ENCODE results near the gene MNX1.

The MNX1 gene

DNA sequence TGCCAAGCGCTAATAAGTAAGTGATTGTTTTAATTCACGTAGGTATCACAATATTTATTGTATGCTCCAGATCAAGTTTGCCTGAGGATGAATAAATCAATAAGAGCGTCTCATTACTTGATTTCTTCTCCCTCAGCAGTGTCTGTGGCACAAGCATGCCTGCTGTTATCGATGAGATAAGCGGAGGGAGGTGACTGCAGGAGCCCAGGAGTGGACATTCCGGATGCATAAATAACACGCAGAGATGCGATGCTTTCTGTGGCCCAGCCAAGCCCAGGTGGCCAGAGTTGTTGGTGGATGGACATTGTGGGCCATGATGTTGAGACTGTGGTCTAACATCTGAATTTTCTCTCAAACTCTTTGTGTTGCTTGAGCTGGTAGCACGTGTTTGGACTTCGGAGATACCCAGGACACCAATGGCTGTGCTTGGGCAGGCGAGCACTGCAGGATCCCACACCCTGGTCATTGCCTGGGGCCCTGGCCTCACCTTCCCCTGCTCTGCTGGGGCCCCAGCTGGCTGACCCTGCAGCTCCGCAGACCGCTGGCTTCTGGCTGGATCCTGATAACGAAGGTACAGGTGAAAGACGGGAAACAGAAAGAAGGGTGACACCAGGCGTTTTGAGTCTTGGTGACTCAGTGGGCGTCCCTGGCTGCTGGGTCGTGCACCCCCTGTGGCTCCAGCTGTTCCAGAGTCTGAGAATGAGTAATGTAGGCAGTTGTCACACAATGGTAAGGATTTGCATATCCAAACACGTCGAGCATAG is 31.2 kb upstream of the MNX1 start:
- Mint-ChIP-seq H3K36me3 (ENCODE audit: insufficient read depth) (no peaks in the 10 kb centered on the region), H3K27ac (no peak overlapping the region), H3K9me3 (peaks cover 0 to 4% of the 10 kb centered on the region in 2 donors)

DNA sequence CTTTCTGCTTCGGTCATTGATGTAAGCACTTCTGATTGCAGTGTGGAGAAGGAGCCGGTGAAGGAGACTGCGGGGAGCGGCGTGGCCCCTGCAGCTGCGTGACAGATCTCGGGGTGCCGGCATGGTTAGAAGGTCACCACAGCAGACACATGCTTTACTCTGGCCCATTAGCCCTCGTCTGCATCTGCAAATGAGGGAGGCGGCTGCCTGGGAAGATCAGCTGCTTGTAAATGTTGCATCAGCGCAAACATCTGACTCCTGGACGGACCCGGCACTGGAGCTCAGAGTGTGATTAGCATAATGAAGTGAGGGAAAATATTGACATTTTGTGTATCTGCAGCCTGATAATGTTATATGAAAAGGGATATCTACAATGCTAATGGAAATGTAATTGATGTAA is 30.5 kb upstream of the MNX1 start:
- no peak overlapping the region for H3K4me3 Mint-ChIP-seq
- no peak overlapping the region for H3K27ac Mint-ChIP-seq
- ATAC-seq (replicated peaks) (no peak), DNase-seq (no peak)
- H3K9me3 Mint-ChIP-seq = peaks cover 0 to 11% of the 10 kb centered on the region in 2 donors
- H3K4me1 Mint-ChIP-seq (ENCODE audit: low read depth in 2 of 2) = peaks cover 0 to 3% of the 10 kb centered on the region in 2 donors
- no peaks in the 10 kb centered on the region for H3K36me3 Mint-ChIP-seq (ENCODE audit: insufficient read depth)
- peaks cover 12 to 54% of the 10 kb centered on the region in 2 donors for H3K27me3 Mint-ChIP-seq

More for the DNA sequence above, 31.2 kb upstream of the MNX1 start:
- no peak overlapping the region for H3K4me3 Mint-ChIP-seq
- DNase-seq (no peak), ATAC-seq (replicated peaks) (no peak)
- peaks cover 0 to 3% of the 10 kb centered on the region in 2 donors for H3K4me1 Mint-ChIP-seq (ENCODE audit: low read depth in 2 of 2)
- H3K27me3 Mint-ChIP-seq = peaks cover 5 to 49% of the 10 kb centered on the region in 2 donors

GRCh38 chr7:157037635-157038034 is 27.2 kb upstream of the MNX1 start:
- ATAC-seq (replicated peaks) = no peak
- H3K4me1 Mint-ChIP-seq (ENCODE audit: low read depth in 2 of 2) = peaks cover 0 to 3% of the 10 kb centered on the region in 2 donors
- no peak overlapping the region for H3K27ac Mint-ChIP-seq
- no peak overlapping the region for H3K4me3 Mint-ChIP-seq
- H3K36me3 Mint-ChIP-seq (ENCODE audit: insufficient read depth) = no peaks in the 10 kb centered on the region
- DNase-seq = no peak
- H3K27me3 Mint-ChIP-seq = peaks cover 29 to 70% of the 10 kb centered on the region in 2 donors
- H3K9me3 Mint-ChIP-seq = peaks cover 0 to 11% of the 10 kb centered on the region in 2 donors

- Mint-ChIP-seq H3K9me3 (peaks cover 0 to 11% of the 10 kb centered on the region in 2 donors), H3K36me3 (ENCODE audit: insufficient read depth) (no peaks in the 10 kb centered on the region), H3K27me3 (peaks cover 31 to 68% of the 10 kb centered on the region in 2 donors), H3K4me3 (no peak overlapping the region), H3K27ac (no peak overlapping the region), H3K4me1 (ENCODE audit: low read depth in 2 of 2) (peaks cover 0 to 3% of the 10 kb centered on the region in 2 donors)
- DNase-seq (no peak), ATAC-seq (replicated peaks) (no peak)
These were observed 26.6 kb upstream of the MNX1 start for GRCh38 chr7:157037028-157037427.

DNA sequence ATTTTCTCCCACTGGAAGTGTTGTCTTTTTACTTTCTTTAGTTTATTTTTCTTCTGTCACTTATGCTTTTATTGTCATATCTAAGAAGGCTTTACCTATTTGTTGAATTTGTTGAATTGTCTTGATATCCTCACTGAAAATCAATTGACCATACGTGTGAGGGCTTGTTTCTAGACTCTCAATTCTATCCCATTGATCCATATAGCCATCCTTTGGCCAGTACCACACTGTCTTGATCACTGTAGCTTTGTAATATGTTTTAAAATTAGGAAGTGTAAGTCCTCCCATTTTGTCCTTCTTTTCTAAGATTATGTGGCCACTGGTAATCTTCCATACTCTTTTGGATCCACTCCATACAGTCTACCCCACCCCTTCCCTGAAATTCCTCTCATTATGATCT is 25.5 kb upstream of the MNX1 start:
- DNase-seq (no peak), ATAC-seq (replicated peaks) (no peak)
- Mint-ChIP-seq H3K27ac (no peak overlapping the region), H3K4me1 (ENCODE audit: low read depth in 2 of 2) (peaks cover 0 to 3% of the 10 kb centered on the region in 2 donors), H3K9me3 (peaks cover 0 to 11% of the 10 kb centered on the region in 2 donors), H3K27me3 (peaks cover 39 to 68% of the 10 kb centered on the region in 2 donors), H3K36me3 (ENCODE audit: insufficient read depth) (no peaks in the 10 kb centered on the region), H3K4me3 (no peak overlapping the region)

DNA sequence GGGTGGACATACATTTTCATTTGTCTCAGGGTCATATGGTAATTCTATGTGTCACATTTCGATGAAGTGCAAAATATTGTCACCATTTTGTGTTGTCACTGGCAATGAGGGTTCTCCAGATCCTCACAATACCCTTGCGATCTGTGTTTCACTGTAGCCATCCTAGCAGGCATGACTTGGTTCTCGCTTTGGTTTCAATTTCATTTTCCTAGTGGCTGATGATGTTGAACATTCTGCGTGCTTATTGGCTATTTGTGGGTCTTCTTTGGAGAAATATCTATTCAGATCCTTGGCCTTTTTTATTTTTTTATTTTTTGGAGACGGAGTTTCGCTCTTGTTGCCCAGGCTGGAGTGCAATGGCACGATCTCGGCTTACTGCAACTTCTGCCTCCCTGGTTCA is 24.8 kb upstream of the MNX1 start:
- peaks cover 0 to 11% of the 10 kb centered on the region in 2 donors for H3K9me3 Mint-ChIP-seq
- peaks cover 0 to 3% of the 10 kb centered on the region in 2 donors for H3K4me1 Mint-ChIP-seq (ENCODE audit: low read depth in 2 of 2)
- ATAC-seq (replicated peaks) (no peak), DNase-seq (no peak)
- no peaks in the 10 kb centered on the region for H3K36me3 Mint-ChIP-seq (ENCODE audit: insufficient read depth)
- H3K27me3 Mint-ChIP-seq = peaks cover 39 to 63% of the 10 kb centered on the region in 2 donors
- H3K4me3 Mint-ChIP-seq = no peak overlapping the region
- no peak overlapping the region for H3K27ac Mint-ChIP-seq

GRCh38 chr7:157033483-157034473 is 23.3 kb upstream of the MNX1 start:
- Mint-ChIP-seq H3K9me3 (peaks cover 0 to 11% of the 10 kb centered on the region in 2 donors), H3K4me3 (no peak overlapping the region), H3K36me3 (ENCODE audit: insufficient read depth) (no peaks in the 10 kb centered on the region), H3K27ac (no peak overlapping the region), H3K27me3 (peaks cover 52 to 76% of the 10 kb centered on the region in 2 donors), H3K4me1 (ENCODE audit: low read depth in 2 of 2) (no peaks in the 10 kb centered on the region)
- DNase-seq (no peak), ATAC-seq (replicated peaks) (no peak)

- DNase-seq (no peak), ATAC-seq (replicated peaks) (no peak)
- H3K27ac Mint-ChIP-seq = no peak overlapping the region
- no peak overlapping the region for H3K4me3 Mint-ChIP-seq
- no peaks in the 10 kb centered on the region for H3K4me1 Mint-ChIP-seq (ENCODE audit: low read depth in 2 of 2)
- H3K27me3 Mint-ChIP-seq = peaks cover 61 to 83% of the 10 kb centered on the region in 2 donors
- H3K36me3 Mint-ChIP-seq (ENCODE audit: insufficient read depth) = no peaks in the 10 kb centered on the region
- peaks cover 0 to 11% of the 10 kb centered on the region in 2 donors for H3K9me3 Mint-ChIP-seq
These were observed 22.4 kb upstream of the MNX1 start for GRCh38 chr7:157032644-157033482.

DNA sequence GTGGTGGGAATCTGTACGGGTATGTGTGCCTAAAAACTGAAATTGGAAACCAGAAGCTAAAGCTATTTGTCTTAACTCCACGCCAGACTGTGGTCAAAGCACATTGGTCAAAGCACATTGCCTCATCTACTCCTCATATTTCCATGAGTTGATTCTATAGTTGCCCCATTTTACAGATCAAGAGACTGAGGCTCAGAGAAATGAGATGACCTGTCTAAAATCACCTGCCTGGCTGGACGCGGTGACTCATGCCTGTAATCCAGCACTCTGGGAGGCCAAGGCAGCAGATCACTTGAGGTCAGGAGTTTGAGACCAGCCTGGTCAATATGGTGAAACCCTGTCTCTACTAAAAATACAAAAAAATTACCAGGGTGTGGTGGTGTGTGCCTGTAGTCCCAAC is 21.7 kb upstream of the MNX1 start:
- Mint-ChIP-seq H3K27ac (no peak overlapping the region), H3K36me3 (ENCODE audit: insufficient read depth) (no peaks in the 10 kb centered on the region), H3K4me1 (ENCODE audit: low read depth in 2 of 2) (no peaks in the 10 kb centered on the region), H3K27me3 (peaks cover 67 to 83% of the 10 kb centered on the region in 2 donors), H3K4me3 (no peak overlapping the region), H3K9me3 (peaks cover 0 to 11% of the 10 kb centered on the region in 2 donors)
- DNase-seq (no peak), ATAC-seq (replicated peaks) (no peak)

GRCh38 chr7:157028199-157028903 is 17.9 kb upstream of the MNX1 start:
- Mint-ChIP-seq H3K27ac (no peak overlapping the region), H3K4me1 (ENCODE audit: low read depth in 2 of 2) (no peaks in the 10 kb centered on the region), H3K9me3 (no peaks in the 10 kb centered on the region), H3K27me3 (peaks cover 76 to 89% of the 10 kb centered on the region in 2 donors), H3K36me3 (ENCODE audit: insufficient read depth) (peaks cover 3% of the 10 kb centered on the region), H3K4me3 (no peak overlapping the region)
- no peak for DNase-seq
- ATAC-seq (replicated peaks) = no peak

DNA sequence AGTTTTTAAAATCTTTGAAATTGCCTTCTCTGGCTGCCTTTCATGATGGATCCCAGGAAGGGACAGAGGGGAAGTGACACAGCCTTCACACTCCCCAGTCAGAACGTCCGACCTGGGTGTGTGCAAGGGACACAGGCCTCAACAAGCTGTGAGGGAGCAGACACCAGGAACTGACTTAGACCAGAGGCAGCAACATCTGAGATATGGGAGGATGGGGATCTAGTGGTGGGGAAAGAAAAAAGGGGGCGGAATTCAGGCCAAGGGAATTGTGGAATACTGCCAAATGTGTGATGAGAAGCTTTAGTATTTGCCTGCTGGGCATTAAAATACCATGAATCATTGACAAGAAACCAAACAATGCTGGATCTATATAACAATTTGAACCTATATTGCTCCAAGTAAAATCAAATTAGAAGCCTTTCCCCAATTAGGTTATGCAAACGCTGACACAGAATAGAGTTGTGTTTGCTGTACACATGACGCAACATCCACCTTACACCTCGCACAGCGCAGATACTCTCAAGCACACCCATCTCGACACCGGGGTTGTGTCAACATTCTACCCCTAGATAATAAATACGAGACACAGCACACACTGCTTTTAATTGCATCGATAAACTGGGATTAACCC is 17.2 kb upstream of the MNX1 start:
- H3K4me1 Mint-ChIP-seq (ENCODE audit: low read depth in 2 of 2) = peaks cover 0 to 2% of the 10 kb centered on the region in 2 donors
- no peak overlapping the region for H3K27ac Mint-ChIP-seq
- H3K27me3 Mint-ChIP-seq = peaks cover 82 to 90% of the 10 kb centered on the region in 2 donors
- no peak for ATAC-seq (replicated peaks)
- no peaks in the 10 kb centered on the region for H3K9me3 Mint-ChIP-seq
- no peak for DNase-seq
- peaks cover 3% of the 10 kb centered on the region for H3K36me3 Mint-ChIP-seq (ENCODE audit: insufficient read depth)
- H3K4me3 Mint-ChIP-seq = no peak overlapping the region

GRCh38 chr7:157024716-157025115 is 14.3 kb upstream of the MNX1 start:
- no peak overlapping the region for H3K27ac Mint-ChIP-seq
- ATAC-seq (replicated peaks) = no peak
- H3K9me3 Mint-ChIP-seq = no peaks in the 10 kb centered on the region
- no peak overlapping the region for H3K4me3 Mint-ChIP-seq
- peaks cover 85 to 88% of the 10 kb centered on the region in 2 donors for H3K27me3 Mint-ChIP-seq
- H3K4me1 Mint-ChIP-seq (ENCODE audit: low read depth in 2 of 2) = peaks cover 0 to 4% of the 10 kb centered on the region in 2 donors
- DNase-seq = no peak
- peaks cover 3% of the 10 kb centered on the region for H3K36me3 Mint-ChIP-seq (ENCODE audit: insufficient read depth)

Measured in effector memory CD8-positive, alpha-beta T cell (primary cell).